ENCODE data around the gene NME7. TPM values are rescaled to one million over a fixed set of nuclear protein-coding genes. Genes with fewer than 3 reads are reported as not detected.

The NME7 gene
- total RNA-seq, 1 donor from 2014 or later = 23.6 TPM

- Histone ChIP-seq H3K27ac (no peak overlapping the region), H3K27me3 (no peaks in the 10 kb centered on the region), H3K9me3 (no peaks in the 10 kb centered on the region), H3K36me3 (no peaks in the 10 kb centered on the region), H3K4me1 (peaks cover 5% of the 10 kb centered on the region), H3K4me3 (no peak overlapping the region)
- TF ChIP-seq POLR2AphosphoS5 (IDR thresholded peaks at IDR 0.05; ENCODE audit: insufficient read depth in 1 of 2, low read depth in 1 of 2) = no peak
- TF ChIP-seq POLR2A (IDR thresholded peaks at IDR 0.05) = no peak
- TF ChIP-seq CTCF (IDR thresholded peaks at IDR 0.05) = no peak
- intact Hi-C loops (cut with DNase I) = no loop called here
- no peak for DNase-seq (ENCODE audit: extremely low spot score in 2 of 2)
Measured at GRCh38 chr1:169236880-169237279, 130.7 kb downstream of the NME7 start.

DNA sequence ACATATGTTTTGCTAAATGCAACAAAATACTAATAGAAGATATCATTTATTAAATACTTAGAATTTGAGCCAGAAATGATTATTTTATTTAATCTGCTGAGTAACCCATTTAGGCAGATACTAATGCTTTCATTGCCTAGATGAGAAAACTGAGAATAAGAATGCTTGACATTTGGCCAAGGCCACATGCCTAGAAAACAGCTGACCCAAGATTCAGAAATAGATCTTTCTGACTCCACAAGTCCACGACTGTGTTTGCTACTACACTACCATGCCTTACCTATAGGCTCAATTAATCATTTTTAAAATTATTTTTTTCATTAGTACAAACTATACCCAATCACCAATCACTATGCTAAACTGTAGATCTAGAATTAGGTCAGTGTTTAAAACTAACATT is 131.5 kb downstream of the NME7 start:
- no peaks in the 10 kb centered on the region for H3K9me3 ChIP-seq
- TF ChIP-seq POLR2AphosphoS5 (IDR thresholded peaks at IDR 0.05; ENCODE audit: insufficient read depth in 1 of 2, low read depth in 1 of 2) = no peak
- no peak for TF ChIP-seq POLR2A (IDR thresholded peaks at IDR 0.05)
- no peak for TF ChIP-seq CTCF (IDR thresholded peaks at IDR 0.05)
- H3K27me3 ChIP-seq = no peaks in the 10 kb centered on the region
- no peak overlapping the region for H3K27ac ChIP-seq
- DNase-seq (ENCODE audit: extremely low spot score in 2 of 2) = no peak
- peaks cover 4% of the 10 kb centered on the region for H3K4me1 ChIP-seq
- intact Hi-C loops (cut with DNase I) = no loop called here
- no peak overlapping the region for H3K4me3 ChIP-seq
- no peaks in the 10 kb centered on the region for H3K36me3 ChIP-seq

GRCh38 chr1:169235568-169235967 is 132.0 kb downstream of the NME7 start:
- no peaks in the 10 kb centered on the region for H3K9me3 ChIP-seq
- intact Hi-C loops (cut with DNase I) = no loop called here
- TF ChIP-seq POLR2A (IDR thresholded peaks at IDR 0.05) = no peak
- TF ChIP-seq POLR2AphosphoS5 (IDR thresholded peaks at IDR 0.05; ENCODE audit: insufficient read depth in 1 of 2, low read depth in 1 of 2) = no peak
- TF ChIP-seq CTCF (IDR thresholded peaks at IDR 0.05) = no peak
- H3K27me3 ChIP-seq = no peaks in the 10 kb centered on the region
- no peak overlapping the region for H3K27ac ChIP-seq
- DNase-seq (ENCODE audit: extremely low spot score in 2 of 2) = no peak
- H3K36me3 ChIP-seq = no peaks in the 10 kb centered on the region
- no peaks in the 10 kb centered on the region for H3K4me1 ChIP-seq
- H3K4me3 ChIP-seq = no peak overlapping the region

GRCh38 chr1:169234780-169235179 is 132.8 kb downstream of the NME7 start:
- DNase-seq (ENCODE audit: extremely low spot score in 2 of 2) = no peak
- no peak overlapping the region for H3K27ac ChIP-seq
- TF ChIP-seq CTCF (IDR thresholded peaks at IDR 0.05) (no peak), POLR2AphosphoS5 (IDR thresholded peaks at IDR 0.05; ENCODE audit: insufficient read depth in 1 of 2, low read depth in 1 of 2) (no peak), POLR2A (IDR thresholded peaks at IDR 0.05) (no peak)
- no peaks in the 10 kb centered on the region for H3K27me3 ChIP-seq
- H3K9me3 ChIP-seq = no peaks in the 10 kb centered on the region
- intact Hi-C loops (cut with DNase I) = no loop called here
- no peaks in the 10 kb centered on the region for H3K4me1 ChIP-seq
- no peak overlapping the region for H3K4me3 ChIP-seq
- no peaks in the 10 kb centered on the region for H3K36me3 ChIP-seq

DNA sequence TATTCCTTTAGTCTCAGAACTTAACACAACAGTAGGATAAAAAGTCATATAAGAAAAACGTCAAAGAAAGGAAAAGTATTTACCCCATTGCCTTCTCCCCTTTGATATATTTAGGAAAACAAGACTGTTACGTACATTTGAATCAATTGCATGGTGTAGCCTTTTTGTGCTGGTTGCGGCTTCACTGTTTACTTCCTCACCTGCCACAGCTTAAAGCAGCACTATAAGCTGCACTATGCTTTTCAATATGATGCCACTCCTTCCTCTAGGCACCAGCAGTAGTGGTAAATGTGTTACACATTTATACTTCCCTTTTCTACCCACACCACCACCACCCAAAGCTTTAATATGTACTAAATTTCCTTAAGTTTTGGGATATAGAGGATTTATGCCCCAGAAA is 150.0 kb downstream of the NME7 start:
- Histone ChIP-seq H3K36me3 (no peaks in the 10 kb centered on the region), H3K9me3 (no peaks in the 10 kb centered on the region), H3K27ac (no peak overlapping the region), H3K27me3 (no peaks in the 10 kb centered on the region), H3K4me3 (no peak overlapping the region), H3K4me1 (no peaks in the 10 kb centered on the region)
- TF ChIP-seq POLR2AphosphoS5 (IDR thresholded peaks at IDR 0.05; ENCODE audit: insufficient read depth in 1 of 2, low read depth in 1 of 2) (no peak), CTCF (IDR thresholded peaks at IDR 0.05) (no peak), POLR2A (IDR thresholded peaks at IDR 0.05) (no peak)
- intact Hi-C loops (cut with DNase I) = no loop called here
- DNase-seq (ENCODE audit: extremely low spot score in 2 of 2) = no peak

Measured in vagina (tissue), 2 donors.